CD4-positive, alpha-beta T cell treated with Interleukin-6 for 4 hours (primary cell): ENCODE results near the gene ANKRD23.
"Not testable (repeated sequence)": the region's sequence is repeated elsewhere in the genome, so short reads cannot be mapped to it uniquely, and the experiment has no call there.

Source experiments
- DNase-seq: peaks from one replicate; pipeline ENCODE4 v3.0.0-alpha.2; 2020; ENCODE audit warnings: mixed read lengths

The ANKRD23 gene

GRCh38 chr2:96843538-96844268 lies at the start of gene ANKRD23:
ANKRD23 (minus strand) TSS chr2:96844021; CDS start chr2:96843992, 29 bp downstream.
- DNase-seq: no peak

- peak; percentile 84 for DNase-seq
These were observed 47.9 kb upstream of the ANKRD23 start for GRCh38 chr2:96891591-96892333.

GRCh38 chr2:96890726-96891385 lies 47.0 kb upstream of the ANKRD23 start:
- no peak for DNase-seq

- DNase-seq: no peak
These were observed 46.4 kb upstream of the ANKRD23 start for GRCh38 chr2:96890252-96890651.

GRCh38 chr2:96889502-96889901 lies 45.7 kb upstream of the ANKRD23 start:
- DNase-seq: not testable (repeated sequence)

- peak; percentile 44 for DNase-seq
These were observed 44.5 kb upstream of the ANKRD23 start for GRCh38 chr2:96888072-96889011.

- no peak for DNase-seq
These were observed 43.7 kb upstream of the ANKRD23 start for GRCh38 chr2:96887493-96888012.

- no peak for DNase-seq
These were observed 41.9 kb upstream of the ANKRD23 start for GRCh38 chr2:96885432-96886347.

GRCh38 chr2:96884299-96885094 lies 40.7 kb upstream of the ANKRD23 start:
- DNase-seq: no peak

GRCh38 chr2:96883306-96883705 lies 39.5 kb upstream of the ANKRD23 start:
- no peak for DNase-seq

- DNase-seq: no peak
These were observed 39.1 kb upstream of the ANKRD23 start for GRCh38 chr2:96882906-96883305.

- DNase-seq: no peak
These were observed 38.4 kb upstream of the ANKRD23 start for GRCh38 chr2:96882230-96882629.

GRCh38 chr2:96881349-96882195 lies 37.8 kb upstream of the ANKRD23 start:
- DNase-seq: no peak

- no peak for DNase-seq
These were observed 37.1 kb upstream of the ANKRD23 start for GRCh38 chr2:96880891-96881273.

GRCh38 chr2:96879545-96880040 lies 35.8 kb upstream of the ANKRD23 start:
- DNase-seq: no peak

GRCh38 chr2:96878796-96879544 lies 35.1 kb upstream of the ANKRD23 start:
- DNase-seq: no peak

GRCh38 chr2:96878171-96878570 lies 34.4 kb upstream of the ANKRD23 start:
- DNase-seq: no peak

GRCh38 chr2:96877631-96878092 lies 33.8 kb upstream of the ANKRD23 start:
- DNase-seq: no peak
